Mucosa of descending colon (tissue), 3 donors: ENCODE measurements around the gene TMEM178B. TPM values are rescaled to one million over a fixed set of nuclear protein-coding genes. Genes with fewer than 3 reads are reported as not detected.

Source experiments
- ATAC-seq: fragments of 200-7000 bp; cut with Tn5 transposase; one replicate; pipeline ENCODE4 v1.9.1; 2020; ENCODE audit warnings: mild to moderate bottlenecking, moderate library complexity
- DNase-seq, 3 donors: peaks; one replicate each; pipeline ENCODE4 v3.0.0-alpha.2; 2020
- H3K36me3 ChIP-seq: fragments of 200-600 bp; one replicate; pipeline ENCODE4 v1.8.0; 2021; ENCODE audit warnings: low read depth, mild to moderate bottlenecking
- H3K4me1 ChIP-seq: fragments of 200-600 bp; one replicate; pipeline ENCODE4 v1.8.0; 2021; ENCODE audit warnings: low read depth, mild to moderate bottlenecking
- H3K4me3 ChIP-seq: fragments of 200-600 bp; one replicate; pipeline ENCODE4 v1.8.0; 2021; ENCODE audit warnings: mild to moderate bottlenecking
- H3K9me3 ChIP-seq: fragments of 200-600 bp; one replicate; pipeline ENCODE4 v1.8.0; 2021; ENCODE audit warnings: mild to moderate bottlenecking
- intact Hi-C, 2 donors: fragments of 100-400 bp; cut with DNase I in 1 of 2; cut with micrococcal nuclease in 1 of 2; formaldehyde crosslinking; loops; one replicate each; pipeline versions ENCODE4 v1.11.0 to v1.11.1; 2022; cut with DNase I, micrococcal nuclease
- total RNA-seq, 3 donors: library from RNA; stranded (reverse); fragmentation: NEBNext Ultra II Directional in 2 of 3; extraction: Animal tissue kit (Norgen Biotek cat#: 25700) in 2 of 3; gene quantifications; one replicate each; pipeline versions ENCODE4 v1.2.1 to v1.2.4, GENCODE V29; 2021 to 2023
- TF ChIP-seq, protein P1 (sequence below): fragments of 200-600 bp; IDR thresholded peaks from one replicate; pipeline ENCODE4 v1.8.0; 2022; ENCODE audit warnings: antibody characterized with exemption, mild to moderate bottlenecking
- donor health status: DM: no; HTN: no; CAD: no; lungs with moderate emphysema.
- donor health status: DM: no; HTN: no; CAD: no.
- donor health status: DM: no; HTN: yes; CAD: no.

The TMEM178B gene
- total RNA-seq, 3 donors from 2014 or later = 0.22 to 2.0 (median 0.32) TPM

DNA sequence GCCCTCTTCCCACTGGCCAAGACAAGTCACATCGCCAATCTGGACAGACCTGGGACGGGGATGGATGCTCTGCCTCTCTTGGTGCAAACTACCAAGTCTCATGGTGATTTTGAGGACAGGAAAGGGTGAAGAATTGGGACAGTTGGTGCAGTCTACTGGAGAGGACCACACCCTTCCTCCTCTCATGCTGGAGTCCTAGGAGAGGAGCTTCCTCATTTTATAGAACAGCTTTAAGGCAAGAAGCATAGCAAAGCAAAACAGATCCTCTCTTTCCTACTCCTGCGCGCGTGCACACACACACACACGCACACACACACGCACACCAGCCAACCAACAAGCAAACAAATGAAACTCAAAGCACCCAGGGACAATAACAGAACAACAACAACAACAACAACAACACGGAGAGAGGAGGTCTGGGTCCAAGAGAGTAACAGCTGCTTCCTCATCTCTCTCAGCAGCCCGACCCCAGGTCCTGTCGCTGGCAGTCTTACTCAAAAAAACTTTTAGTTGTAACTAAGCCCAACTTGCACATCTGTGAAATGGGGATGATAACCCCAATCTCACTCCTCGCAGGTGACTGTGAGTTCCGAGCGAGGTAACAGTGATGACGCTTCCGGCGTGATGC, 83.4 kb downstream of the TMEM178B start:
- ATAC-seq (no peak), DNase-seq (no peak)
- intact Hi-C loops = no loop called here
- Histone ChIP-seq H3K9me3 (no peaks in the 10 kb centered on the region), H3K4me3 (no peak overlapping the region), H3K4me1 (no peaks in the 10 kb centered on the region), H3K36me3 (no peaks in the 10 kb centered on the region)
- TF ChIP-seq, protein P1, sequence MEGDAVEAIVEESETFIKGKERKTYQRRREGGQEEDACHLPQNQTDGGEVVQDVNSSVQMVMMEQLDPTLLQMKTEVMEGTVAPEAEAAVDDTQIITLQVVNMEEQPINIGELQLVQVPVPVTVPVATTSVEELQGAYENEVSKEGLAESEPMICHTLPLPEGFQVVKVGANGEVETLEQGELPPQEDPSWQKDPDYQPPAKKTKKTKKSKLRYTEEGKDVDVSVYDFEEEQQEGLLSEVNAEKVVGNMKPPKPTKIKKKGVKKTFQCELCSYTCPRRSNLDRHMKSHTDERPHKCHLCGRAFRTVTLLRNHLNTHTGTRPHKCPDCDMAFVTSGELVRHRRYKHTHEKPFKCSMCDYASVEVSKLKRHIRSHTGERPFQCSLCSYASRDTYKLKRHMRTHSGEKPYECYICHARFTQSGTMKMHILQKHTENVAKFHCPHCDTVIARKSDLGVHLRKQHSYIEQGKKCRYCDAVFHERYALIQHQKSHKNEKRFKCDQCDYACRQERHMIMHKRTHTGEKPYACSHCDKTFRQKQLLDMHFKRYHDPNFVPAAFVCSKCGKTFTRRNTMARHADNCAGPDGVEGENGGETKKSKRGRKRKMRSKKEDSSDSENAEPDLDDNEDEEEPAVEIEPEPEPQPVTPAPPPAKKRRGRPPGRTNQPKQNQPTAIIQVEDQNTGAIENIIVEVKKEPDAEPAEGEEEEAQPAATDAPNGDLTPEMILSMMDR = no peak

DNA sequence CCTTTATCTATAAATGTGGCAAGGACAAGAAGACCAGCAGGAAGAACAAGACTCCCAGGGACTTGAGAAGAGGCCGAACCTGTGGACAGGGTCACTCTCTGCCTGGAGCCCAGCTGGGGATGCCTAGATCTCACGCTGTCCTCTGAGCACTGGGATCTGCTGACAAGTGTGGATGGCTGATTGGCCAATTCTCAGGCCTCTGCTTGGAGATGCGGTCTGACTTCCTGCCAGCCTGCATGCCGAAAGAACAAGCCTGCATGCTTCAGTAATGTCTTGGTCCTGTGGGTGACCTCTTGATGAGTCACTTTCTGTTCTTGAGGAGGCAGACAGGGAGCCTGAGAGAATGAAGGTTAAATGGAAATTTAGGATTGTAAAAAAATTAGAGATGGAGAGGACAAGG, 84.7 kb downstream of the TMEM178B start:
- ATAC-seq (peak; percentile 51), DNase-seq (peak in 2 of 3 donors; percentile 23 to 54)
- H3K4me3 ChIP-seq = no peak overlapping the region
- H3K4me1 ChIP-seq = no peaks in the 10 kb centered on the region
- intact Hi-C loops = no loop called here
- TF ChIP-seq, protein P1 = no peak
- H3K36me3 ChIP-seq = no peaks in the 10 kb centered on the region
- H3K9me3 ChIP-seq = no peaks in the 10 kb centered on the region

DNA sequence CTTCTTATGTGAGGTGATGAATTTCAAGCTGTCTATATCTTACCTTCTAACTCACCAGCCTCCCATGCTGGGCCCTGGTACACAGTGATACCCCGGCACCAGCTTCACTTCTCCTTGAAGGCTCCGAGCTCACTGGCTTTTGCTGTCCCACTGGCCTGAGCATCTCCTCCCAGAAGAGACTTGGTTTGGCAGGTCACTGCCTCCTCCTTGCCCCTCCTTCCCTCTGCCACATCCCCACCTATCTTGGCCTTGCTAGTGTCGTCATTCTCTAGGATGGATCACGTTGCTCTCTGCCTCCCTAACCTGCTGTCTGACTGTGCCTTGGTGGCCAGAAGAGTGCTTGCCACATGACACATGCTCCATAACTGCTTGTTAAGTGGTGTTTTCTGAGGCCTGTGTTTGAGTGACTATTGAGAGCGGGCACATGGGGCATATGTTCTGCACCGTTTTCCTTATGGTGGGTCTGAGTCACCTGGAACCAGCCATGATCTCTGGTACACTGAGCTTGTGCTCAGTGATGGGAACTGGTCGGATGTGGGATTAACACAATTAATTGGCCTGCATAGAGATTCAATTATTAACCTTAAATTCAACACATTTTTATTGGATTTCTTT, 86.5 kb downstream of the TMEM178B start:
- Histone ChIP-seq H3K36me3 (no peaks in the 10 kb centered on the region), H3K9me3 (no peaks in the 10 kb centered on the region), H3K4me3 (no peak overlapping the region), H3K4me1 (no peaks in the 10 kb centered on the region)
- ATAC-seq = no peak
- TF ChIP-seq, protein P1 = no peak
- no peak for DNase-seq
- intact Hi-C loops = no loop called here

DNA sequence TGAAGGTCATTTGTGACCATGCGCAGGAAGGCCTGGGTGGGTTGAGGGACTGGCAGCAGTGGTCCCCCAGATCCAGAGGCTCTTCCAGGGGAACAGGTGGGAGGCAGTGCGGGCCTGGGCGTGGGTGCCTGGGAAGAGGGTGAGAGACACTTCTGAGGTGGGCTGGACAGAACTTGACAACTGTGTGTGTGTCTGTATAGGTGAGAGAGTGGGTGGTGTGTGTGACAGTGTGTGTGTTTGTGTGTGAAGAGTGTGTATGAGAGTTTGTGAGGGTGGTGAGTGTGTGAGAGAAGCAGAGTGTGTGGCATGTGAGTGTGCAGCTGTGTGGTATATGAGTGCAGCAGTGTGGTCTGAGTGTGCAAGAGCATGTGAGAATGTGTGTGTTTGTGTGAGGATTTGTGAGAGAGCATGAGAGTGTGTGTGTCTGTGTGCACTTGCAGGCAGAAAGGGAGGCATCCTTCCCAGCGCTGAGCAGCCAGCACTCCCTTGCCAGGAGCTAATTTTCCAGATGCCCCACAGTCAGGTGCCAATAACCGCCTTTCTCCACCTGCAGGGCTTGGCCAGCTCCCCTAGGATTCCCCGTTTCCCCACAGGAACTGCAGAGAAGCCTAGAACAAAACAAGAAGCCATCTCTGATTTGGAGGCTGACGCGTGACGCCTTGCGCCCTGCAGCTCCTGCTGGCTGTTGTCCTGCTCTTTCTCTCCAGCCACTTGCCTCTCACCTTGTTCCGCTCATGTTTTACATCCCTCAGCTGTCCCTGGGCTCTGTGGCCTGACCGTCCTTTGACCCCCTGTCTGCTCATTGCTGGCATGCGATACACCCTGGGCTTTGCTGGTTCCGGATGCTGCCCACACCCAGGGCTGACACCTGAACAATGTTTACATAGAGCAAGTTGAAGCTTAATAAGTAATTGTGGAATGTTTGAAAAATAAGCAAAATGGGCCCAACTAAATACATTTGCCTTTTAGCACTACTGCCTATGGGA, 88.0 kb downstream of the TMEM178B start:
- Histone ChIP-seq H3K36me3 (no peaks in the 10 kb centered on the region), H3K4me3 (no peak overlapping the region), H3K4me1 (no peaks in the 10 kb centered on the region), H3K9me3 (no peaks in the 10 kb centered on the region)
- TF ChIP-seq, protein P1 = no peak
- DNase-seq = no peak
- intact Hi-C loops = no loop called here
- no peak for ATAC-seq

- intact Hi-C loops = no loop called here
- no peaks in the 10 kb centered on the region for H3K4me1 ChIP-seq
These were observed 91.7 kb downstream of the TMEM178B start for GRCh38 chr7:141165521-141165920.

More at GRCh38 chr7:141165521-141165920, 91.7 kb downstream of the TMEM178B start:
- DNase-seq (no peak), ATAC-seq (no peak)
- TF ChIP-seq, protein P1 = no peak
- Histone ChIP-seq H3K36me3 (no peaks in the 10 kb centered on the region), H3K9me3 (no peaks in the 10 kb centered on the region), H3K4me3 (no peak overlapping the region)
